GM18498 (cell line): ENCODE data around the gene MAN2A1.

ENCODE experiments used
- ATAC-seq: cut with Tn5 transposase; IDR thresholded peaks from one replicate; pipeline ENCODE4 v1.9.1; 2021; ENCODE audit warnings: mild to moderate bottlenecking, moderate library complexity; ENCODE audit not compliant: unreplicated experiment

Gene MAN2A1

DNA sequence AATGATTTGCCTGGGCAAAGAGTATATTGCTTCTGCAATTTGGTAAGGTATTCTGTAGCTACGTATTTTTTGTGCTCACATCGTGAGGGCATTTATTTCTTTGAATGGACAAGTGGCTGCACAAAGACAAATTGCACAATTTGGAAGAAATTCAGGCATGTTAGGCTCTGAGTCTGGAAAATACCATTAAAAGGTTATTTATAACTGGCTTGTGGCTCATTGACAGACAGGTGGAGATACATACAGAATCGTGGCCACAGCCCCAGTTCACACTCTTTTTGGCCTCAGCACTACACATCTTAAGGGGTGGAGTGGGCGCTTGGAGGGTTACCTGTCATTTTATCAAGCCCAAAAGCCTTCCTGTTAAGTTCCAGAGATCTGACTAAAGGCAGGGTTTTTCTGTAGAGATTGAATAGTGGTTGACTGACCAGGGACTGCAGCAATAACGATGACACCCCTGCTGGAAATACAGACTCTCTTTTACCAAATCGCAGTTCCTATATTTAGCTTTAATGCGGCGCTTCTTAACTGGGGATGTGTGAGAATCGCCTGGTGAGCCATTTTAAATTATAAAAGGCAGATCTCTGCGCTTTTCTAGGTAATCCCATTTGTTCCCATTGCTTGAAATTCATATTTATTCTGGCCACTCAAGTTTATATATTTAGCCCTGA is 14.7 kb downstream of the MAN2A1 start:
- no peak for ATAC-seq

GRCh38 chr5:109705596-109705995 is 15.9 kb downstream of the MAN2A1 start:
- ATAC-seq: no peak

- ATAC-seq: no peak
Observed at GRCh38 chr5:109706095-109706494, 16.4 kb downstream of the MAN2A1 start.

DNA sequence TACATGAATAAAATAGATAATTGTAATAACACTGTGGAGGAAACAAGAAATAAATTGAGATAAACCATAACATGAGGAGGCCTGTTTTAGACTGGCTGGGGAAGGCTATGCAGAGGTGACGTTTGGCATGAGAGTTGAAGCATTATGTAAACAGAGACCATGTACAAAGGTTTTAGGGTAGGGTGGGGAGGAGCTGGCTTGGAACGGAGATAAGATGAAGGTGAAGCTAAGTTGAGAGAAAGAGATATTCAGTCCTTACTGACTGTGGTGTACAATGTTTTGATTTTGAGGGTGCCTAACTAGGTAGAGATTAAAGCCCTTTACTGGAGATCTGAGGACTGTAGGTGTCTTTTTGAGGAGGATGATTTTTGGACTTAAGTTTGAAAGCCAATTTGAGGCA is 17.8 kb downstream of the MAN2A1 start:
- ATAC-seq: no peak

GRCh38 chr5:109708813-109709212 is 19.1 kb downstream of the MAN2A1 start:
- ATAC-seq: no peak

- no peak for ATAC-seq
Observed at GRCh38 chr5:109709225-109709624, 19.5 kb downstream of the MAN2A1 start.

DNA sequence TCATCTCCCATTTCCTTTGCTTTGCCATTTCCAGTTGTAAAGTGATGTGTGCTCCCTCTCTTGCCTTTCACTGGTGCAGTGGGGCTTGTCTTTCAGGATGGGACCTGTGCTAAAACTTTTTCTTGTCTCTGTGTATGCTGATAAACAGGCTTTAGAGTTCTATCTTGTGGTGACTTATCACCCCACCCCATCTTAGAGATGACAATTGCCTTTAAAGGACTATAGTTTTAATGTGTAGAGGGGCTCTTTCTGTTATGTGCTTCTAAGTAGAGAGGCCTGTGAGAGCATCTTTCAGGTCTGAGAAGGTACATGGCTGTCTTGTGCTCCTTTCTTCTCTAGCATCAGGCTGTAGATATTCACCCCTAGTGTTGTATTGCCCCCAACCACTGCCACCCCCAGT is 21.9 kb downstream of the MAN2A1 start:
- no peak for ATAC-seq

DNA sequence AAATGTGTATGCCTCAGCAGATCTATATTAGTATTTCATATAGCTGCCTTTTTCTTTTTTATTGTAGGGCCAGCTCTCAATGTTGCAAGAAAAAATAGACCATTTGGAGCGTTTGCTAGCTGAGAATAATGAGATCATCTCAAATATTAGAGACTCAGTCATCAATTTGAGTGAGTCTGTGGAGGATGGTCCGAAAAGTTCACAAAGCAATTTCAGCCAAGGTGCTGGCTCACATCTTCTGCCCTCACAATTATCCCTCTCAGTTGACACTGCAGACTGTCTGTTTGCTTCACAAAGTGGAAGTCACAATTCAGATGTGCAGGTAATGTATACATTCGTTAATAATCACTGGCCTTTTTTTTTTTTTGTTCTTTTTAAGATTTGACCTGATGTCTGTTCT is 23.7 kb downstream of the MAN2A1 start:
- no peak for ATAC-seq

- ATAC-seq: no peak
Observed at GRCh38 chr5:109714592-109714991, 24.9 kb downstream of the MAN2A1 start.

DNA sequence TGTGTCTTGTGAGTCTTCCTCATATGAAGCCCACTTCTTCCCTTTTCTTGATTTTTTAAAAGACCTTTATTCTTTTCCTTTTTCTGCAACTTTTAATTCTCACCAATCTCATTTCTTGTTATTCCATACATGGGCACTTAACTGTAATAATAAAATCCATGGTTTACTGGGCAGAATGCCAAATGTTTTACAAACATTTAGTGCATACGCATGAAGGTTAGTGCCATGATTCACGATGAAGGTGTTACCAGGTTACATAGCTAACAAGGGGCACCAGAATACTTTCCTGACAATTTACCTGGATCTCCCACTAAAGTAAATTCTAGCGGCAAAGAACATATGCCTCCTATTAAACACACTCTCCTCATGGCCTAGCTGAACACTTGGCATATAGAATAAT is 28.5 kb downstream of the MAN2A1 start:
- no peak for ATAC-seq

- no peak for ATAC-seq
Observed at GRCh38 chr5:109718632-109719031, 28.9 kb downstream of the MAN2A1 start.

DNA sequence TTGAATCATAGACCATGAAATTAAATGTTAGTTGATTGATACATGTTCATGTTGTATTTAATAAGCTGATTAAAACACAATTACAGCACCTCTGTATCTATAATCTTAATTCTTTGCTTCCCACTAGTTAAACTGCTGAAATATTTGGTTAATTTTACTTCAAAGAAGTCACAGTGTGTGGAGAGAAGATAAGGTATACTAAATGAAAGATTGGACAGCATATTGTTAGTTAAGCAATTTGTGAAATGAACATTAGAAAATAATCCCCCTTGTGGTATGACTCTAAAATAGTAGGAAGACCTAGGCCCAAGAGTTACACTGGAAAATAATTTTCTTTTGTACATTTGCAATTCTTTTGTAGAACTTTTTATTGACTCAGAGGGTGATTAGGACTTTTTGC is 30.3 kb downstream of the MAN2A1 start:
- ATAC-seq: no peak

DNA sequence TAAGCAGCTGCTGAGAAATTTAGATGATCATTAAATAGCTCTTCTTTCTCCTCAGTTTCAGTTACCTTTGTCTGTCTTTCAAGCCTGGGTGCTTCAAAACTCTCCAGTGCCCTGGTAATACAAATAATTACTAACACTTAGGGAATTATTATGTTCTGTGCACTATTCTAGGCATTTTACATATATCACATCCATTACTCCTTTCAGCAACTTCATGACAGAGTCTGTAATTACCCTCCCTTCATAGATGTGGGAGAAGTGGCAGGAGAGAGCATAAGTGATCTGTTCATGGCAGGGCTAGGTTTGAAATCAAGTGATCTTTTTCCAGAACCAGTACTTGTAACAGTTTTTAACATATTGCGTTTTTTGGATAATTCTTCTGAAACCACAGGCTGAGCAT is 32.0 kb downstream of the MAN2A1 start:
- ATAC-seq: no peak

DNA sequence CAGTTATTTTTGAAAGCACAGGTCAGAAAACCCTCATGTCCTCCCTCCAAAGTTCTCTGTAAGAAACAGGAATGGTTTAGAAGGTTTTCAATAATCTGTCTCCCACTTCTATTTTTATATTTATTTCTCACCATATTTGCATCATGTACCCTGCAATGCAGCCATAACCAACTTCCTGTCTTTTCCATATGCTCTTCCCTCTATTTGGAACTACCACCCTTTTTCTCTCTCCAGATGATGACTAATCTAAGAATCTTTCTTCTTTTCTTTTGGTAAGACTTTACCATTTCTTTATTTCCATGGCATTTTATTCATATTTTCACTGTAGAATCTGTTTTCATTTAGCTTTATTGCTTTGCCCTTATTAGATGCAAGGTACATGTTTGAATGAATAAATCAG is 33.9 kb downstream of the MAN2A1 start:
- ATAC-seq: no peak

DNA sequence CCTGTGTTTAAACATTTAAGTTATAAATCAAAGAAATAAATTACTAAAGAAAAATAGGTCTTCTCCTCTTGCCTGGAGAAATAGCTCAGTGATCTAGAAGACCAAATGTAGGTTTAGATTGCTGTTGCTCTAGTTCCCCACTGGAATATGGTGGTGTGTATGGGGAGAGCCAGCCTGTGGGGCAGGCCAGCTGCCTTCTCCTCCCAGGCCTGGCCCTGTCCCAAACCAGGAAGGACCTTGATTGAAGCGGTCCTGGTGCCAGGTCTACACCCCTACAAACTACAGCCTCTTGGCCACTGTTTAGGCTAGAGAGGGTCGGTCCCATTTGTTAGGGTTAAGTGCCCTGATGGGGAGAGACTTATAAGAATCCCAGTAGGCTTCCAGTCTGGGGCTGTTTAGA is 35.4 kb downstream of the MAN2A1 start:
- ATAC-seq: no peak

- peak; percentile 86 for ATAC-seq
Observed at GRCh38 chr5:109739741-109740728, 50.3 kb downstream of the MAN2A1 start.

DNA sequence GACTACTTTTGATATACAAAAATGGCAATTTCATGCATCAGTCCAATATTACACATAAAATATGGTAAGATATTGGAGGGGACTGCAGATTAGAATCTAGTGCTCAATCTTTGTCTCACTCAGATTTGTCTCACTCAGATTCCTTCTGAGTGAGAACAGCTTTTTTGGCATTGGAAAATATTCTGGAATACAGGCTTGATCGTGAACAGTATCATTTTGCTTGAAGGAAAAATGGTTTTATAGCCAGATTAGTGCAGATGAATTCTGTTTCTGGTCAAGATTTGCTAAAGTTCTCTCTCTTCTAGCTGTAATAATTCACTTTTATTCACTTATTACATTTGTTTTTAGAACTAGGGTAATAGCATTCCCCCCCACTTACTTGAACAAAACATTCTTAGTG is 51.2 kb downstream of the MAN2A1 start:
- no peak for ATAC-seq

DNA sequence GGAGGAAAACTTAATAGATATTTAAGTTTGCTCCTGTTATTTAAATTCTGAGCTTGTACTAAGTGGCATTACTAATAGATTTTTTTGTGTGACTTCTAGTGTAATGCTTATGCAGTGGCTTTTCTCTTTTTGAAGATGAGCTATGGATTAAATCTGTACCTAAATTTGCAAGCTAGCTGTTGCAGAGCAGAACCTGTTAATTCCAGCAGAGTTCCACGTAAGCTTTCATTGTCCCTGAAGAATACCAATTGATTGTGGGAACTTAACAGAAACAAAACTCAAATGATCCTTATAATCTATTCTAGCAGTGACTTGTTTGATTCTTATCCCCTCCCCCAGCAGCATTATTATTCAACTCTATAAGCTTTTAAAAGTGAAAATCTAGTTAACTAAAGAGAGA is 51.7 kb downstream of the MAN2A1 start:
- no peak for ATAC-seq

- no peak for ATAC-seq
Observed at GRCh38 chr5:109743041-109743531, 53.4 kb downstream of the MAN2A1 start.

DNA sequence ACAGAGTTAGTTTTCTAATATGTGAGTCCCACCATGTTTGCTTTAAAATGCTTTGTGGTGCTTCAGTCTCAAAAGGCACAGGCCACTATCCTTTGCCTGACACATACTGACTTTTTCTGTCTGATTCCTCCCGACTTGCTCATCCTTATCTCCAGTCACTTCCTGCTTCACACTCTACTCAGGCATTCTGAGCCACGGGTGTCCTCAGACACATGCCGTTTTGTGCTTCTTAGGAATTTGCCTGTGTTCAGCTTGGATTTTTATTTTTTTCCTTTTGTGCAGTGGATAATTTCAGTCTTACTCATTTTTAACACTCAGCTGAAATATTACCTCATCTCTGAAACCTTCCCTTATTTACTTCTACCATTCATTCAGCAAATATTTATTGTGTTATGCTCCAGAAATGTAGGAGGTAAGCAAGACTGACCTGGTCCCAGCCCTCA is 54.1 kb downstream of the MAN2A1 start:
- no peak for ATAC-seq

GRCh38 chr5:109744261-109744660 is 54.5 kb downstream of the MAN2A1 start:
- no peak for ATAC-seq

- ATAC-seq: no peak
Observed at GRCh38 chr5:109748546-109748945, 58.8 kb downstream of the MAN2A1 start.
